GM12878 (cell line): Measurements from ENCODE around the gene DHCR7. TPM values are rescaled to one million over a fixed set of nuclear protein-coding genes. Genes with fewer than 3 reads are reported as not detected.
A peak's percentile ranks its signal among the peaks of the same experiment; 100 is the strongest.

Experiments used
- ATAC-seq: fragments of 200-7000 bp; cut with Tn5 transposase; 3 replicates; pipeline ENCODE4 v1.9.1; 2020; ENCODE audit warnings: mild to moderate bottlenecking, moderate library complexity
- BruUV-seq: library from RNA; stranded (reverse); fragments of 400-500 nt; replicated peaks from 2 replicates; lab custom pipeline; 2021; lab: Mats Ljungman, UMichigan
- CTCF ChIA-PET: fragments of 300-600 bp; sonication (Branson Sonifier 250); formaldehyde crosslinking; extraction: SDS; loops from one replicate; lab custom pipeline; 2021; ENCODE audit warnings: inconsistent platforms; lab: Yijun Ruan, JAX
- POLR2A ChIA-PET: fragments of 350-600 bp; formaldehyde crosslinking; extraction: SDS; loops from one replicate; lab custom pipeline; 2021; ENCODE audit warnings: inconsistent platforms; lab: Charles Lee
- RAD21 ChIA-PET: fragments of 300-600 bp; sonication (Branson Sonifier 250); formaldehyde crosslinking; loops from one replicate; lab custom pipeline; 2023; ENCODE audit warnings: antibody characterized with exemption; ENCODE audit not compliant: unreplicated experiment; lab: Charles Lee
- SMC1A ChIA-PET: fragments of 300-600 bp; sonication (Branson Sonifier 250); formaldehyde crosslinking; loops from one replicate; lab custom pipeline; 2023; ENCODE audit not compliant: unreplicated experiment, uncharacterized antibody; lab: Charles Lee
- DNase-seq: peaks from one replicate; pipeline ENCODE4 v3.0.0-alpha.2; 2011; ENCODE audit warnings: low read depth, low spot score
- FAIRE-seq: peaks from 3 replicates; lab custom pipeline; 2011; peaks lifted over from hg19 to GRCh38; lab: Jason Lieb, UNC
- H2AFZ ChIP-seq: 2 replicates; pipeline ENCODE4 v1.6.0; 2011; ENCODE audit warnings: low read depth, low read length, control low read depth; ENCODE audit not compliant: control insufficient read depth
- H3K27ac ChIP-seq: 2 replicates; pipeline ENCODE4 v1.5.1; 2011; ENCODE audit warnings: control low read depth; ENCODE audit not compliant: control insufficient read depth, insufficient read depth
- H3K27me3 ChIP-seq, 2 experiments: replicated peaks in 1 of 2; 2 replicates each; pipeline versions ENCODE4 v1.6.0 to v1.6.1; 2011; ENCODE audit warnings: low read length in 1 of 2; ENCODE audit not compliant: control insufficient read depth in 2 of 2, insufficient read depth in 2 of 2
- H3K36me3 ChIP-seq, 2 experiments: 2 replicates each; pipeline ENCODE4 v1.5.1; 2011; ENCODE audit warnings: low read length in 1 of 2; ENCODE audit not compliant: control insufficient read depth in 2 of 2, insufficient read depth in 2 of 2
- H3K4me1 ChIP-seq: 2 replicates; pipeline ENCODE4 v1.6.1; 2011; ENCODE audit warnings: mild to moderate bottlenecking, low read length, moderate library complexity, mixed read lengths; ENCODE audit not compliant: control insufficient read depth, insufficient read depth
- H3K4me2 ChIP-seq: 2 replicates; pipeline ENCODE4 v1.6.0; 2011; ENCODE audit warnings: control low read depth; ENCODE audit not compliant: control insufficient read depth, insufficient read depth
- H3K4me3 ChIP-seq: fragments of 200-600 bp; sonication (generic); 2 replicates; pipeline ENCODE4 v1.5.1; 2016
- H3K79me2 ChIP-seq: 2 replicates; pipeline ENCODE4 v1.6.0; 2011; ENCODE audit warnings: low read length; ENCODE audit not compliant: control insufficient read depth, insufficient read depth
- H3K9ac ChIP-seq: 2 replicates; pipeline ENCODE4 v1.8.0; 2011; ENCODE audit warnings: low read length, control low read depth, mixed read lengths; ENCODE audit not compliant: control insufficient read depth, insufficient read depth
- H3K9me3 ChIP-seq: replicated peaks from 3 replicates; pipeline ENCODE4 v1.5.1; 2011; ENCODE audit warnings: mild to moderate bottlenecking, low read length; ENCODE audit not compliant: control insufficient read depth, insufficient read depth
- H4K20me1 ChIP-seq: 2 replicates; pipeline ENCODE4 v1.6.0; 2011; ENCODE audit not compliant: control insufficient read depth, insufficient read depth
- CBX5 ChIP-seq: sonication (generic); IDR thresholded peaks from 2 replicates; pipeline ENCODE4 v1.6.1; 2016; ENCODE audit warnings: low read depth, moderate library complexity, mild to moderate bottlenecking, inconsistent platforms
- ETV6 ChIP-seq, 2 experiments: fragments of 450-650 bp in 1 of 2; IDR thresholded peaks in 1 of 2; conservative IDR thresholded peaks in 1 of 2; 2 replicates each; pipeline ENCODE4 v1.6.1; 2014; ENCODE audit warnings: antibody characterized with exemption in 1 of 2, borderline replicate concordance in 1 of 2, low read depth in 1 of 2, mild to moderate bottlenecking in 1 of 2, moderate library complexity in 1 of 2
- GATAD2B ChIP-seq: fragments of 450-650 bp; conservative IDR thresholded peaks from 2 replicates; pipeline ENCODE4 v1.6.1; 2017; ENCODE audit warnings: low read depth, mild to moderate bottlenecking, moderate library complexity
- HDAC6 ChIP-seq: fragments of 200-600 bp; sonication (generic); IDR thresholded peaks from one replicate; pipeline ENCODE4 v1.8.0; 2017; ENCODE audit warnings: antibody characterized with exemption; ENCODE audit not compliant: unreplicated experiment
- IRF4 ChIP-seq: IDR thresholded peaks from 2 replicates; pipeline ENCODE4 v1.6.1; 2011; ENCODE audit warnings: low read depth, low read length
- MTA3 ChIP-seq: IDR thresholded peaks from 2 replicates; pipeline ENCODE4 v1.6.1; 2012; ENCODE audit warnings: low read length, inconsistent platforms, borderline replicate concordance
- NFYB ChIP-seq: IDR thresholded peaks from 2 replicates; pipeline ENCODE4 v1.6.1; 2011; ENCODE audit warnings: low read depth, mild to moderate bottlenecking, low read length, improper control_type of control experiment, moderate library complexity; ENCODE audit not compliant: insufficient read depth
- PAX5 ChIP-seq: IDR thresholded peaks from 2 replicates; pipeline ENCODE4 v1.6.1; 2011; ENCODE audit warnings: low read depth, low read length, borderline replicate concordance
- PBX3 ChIP-seq: IDR thresholded peaks from 2 replicates; pipeline ENCODE4 v1.6.1; 2011; ENCODE audit warnings: mild to moderate bottlenecking, low read depth, low read length, moderate library complexity; ENCODE audit not compliant: insufficient replicate concordance
- RAD51 ChIP-seq: fragments of 450-650 bp; IDR thresholded peaks from 2 replicates; pipeline ENCODE4 v1.6.1; 2016; ENCODE audit warnings: moderate library complexity, mild to moderate bottlenecking, inconsistent platforms
- SUPT20H ChIP-seq: IDR thresholded peaks from 2 replicates; pipeline ENCODE4 v1.6.1; 2011; ENCODE audit warnings: low read depth, mild to moderate bottlenecking, low read length, moderate library complexity, borderline replicate concordance; ENCODE audit not compliant: control insufficient read depth
- ZZZ3 ChIP-seq: IDR thresholded peaks from 2 replicates; pipeline ENCODE4 v1.6.1; 2011; ENCODE audit warnings: low read depth; ENCODE audit not compliant: control insufficient read depth, insufficient read length
- WGBS: methylation state at CpG from one replicate; pipeline ENCODE4 v1.1.6; 2016; ENCODE audit warnings: low lambda C conversion rate; ENCODE audit not compliant: insufficient replicate concordance, insufficient coverage; ENCODE audit errors: missing lambda C conversion rate; 5-methylcytosine and 5-hydroxymethylcytosine counted together
- in situ Hi-C: fragments of 300-500 bp; cut with MboI; formaldehyde crosslinking; loops from 9 replicates; pipeline ENCODE4 v1.14.3; 2018; ENCODE audit warnings: mixed read lengths
- intact Hi-C: fragments of 100-400 bp; cut with micrococcal nuclease; formaldehyde crosslinking; loops from one replicate; pipeline ENCODE4 v1.14.2; 2022; ENCODE audit not compliant: unreplicated experiment
- polyA plus RNA-seq, 11 experiments: library from polyadenylated mRNA; depleted of rRNA in 4 of 11; unstranded in 6 of 11; stranded (reverse) in 5 of 11; fragments of >200 nt; fragmentation: Nextera tagmentation in 4 of 11; fragmentation: Illumina TruSeq in 1 of 11; extraction: Ambion mirVana in 4 of 11; extraction: Trizol in 1 of 11; gene quantifications; 1 replicate in 1 of 11; 2 replicates in 10 of 11; pipeline versions ENCODE4 v1.2.1 to v1.2.3, GENCODE V29; 2011 to 2016; ENCODE audit warnings: inconsistent platforms in 2 of 11, missing spikeins in 2 of 11, low read depth in 1 of 11
- total RNA-seq, 4 experiments: library from RNA; depleted of rRNA in 3 of 4; stranded (reverse); fragments of >200 nt in 3 of 4; fragmentation: Illumina TruSeq in 1 of 4; extraction: Trizol in 1 of 4; gene quantifications; 2 replicates each; pipeline versions ENCODE4 v1.2.1 to v1.2.3, GENCODE V29; 2013 to 2021
- TF ChIP-seq, protein P1 (sequence below): fragments of 450-650 bp; IDR thresholded peaks from 2 replicates; pipeline ENCODE4 v1.6.1; 2017; ENCODE audit warnings: mild to moderate bottlenecking, moderate library complexity
- TF ChIP-seq, protein P2 (sequence below): fragments of 450-650 bp; IDR thresholded peaks from 2 replicates; pipeline ENCODE4 v1.6.1; 2017; ENCODE audit warnings: borderline replicate concordance
- TF ChIP-seq, protein P3 (sequence below): IDR thresholded peaks from 2 replicates; pipeline ENCODE4 v1.6.1; 2011; ENCODE audit warnings: borderline replicate concordance, low read depth, mild to moderate bottlenecking, moderate library complexity, low read length; ENCODE audit not compliant: insufficient read depth, poor library complexity, severe bottlenecking

Gene DHCR7
- total and polyA plus RNA-seq, 10 of the 15 experiments (the other 5 are each of a cell fraction or from before 2014, with no cell fraction given): 4.2 to 115 (median 57.8) TPM

GRCh38 chr11:71434576-71435130, 13.5 kb downstream of the DHCR7 start:
- TSS peak; percentile 63 for BruUV-seq
- TF ChIP-seq GATAD2B (no peak), PAX5 (no peak), RAD51 (no peak), PBX3 (no peak), HDAC6 (no peak), IRF4 (no peak), ZZZ3 (no peak), CBX5 (no peak), SUPT20H (no peak), MTA3 (no peak), NFYB (no peak), ETV6 (conservative IDR thresholded peaks at IDR 0.05 in 1 of 2, IDR thresholded peaks at IDR 0.05 in 1 of 2; ENCODE audit: borderline replicate concordance in 1 of 2, low read depth in 1 of 2) (no peak)
- TF ChIP-seq, protein P1, sequence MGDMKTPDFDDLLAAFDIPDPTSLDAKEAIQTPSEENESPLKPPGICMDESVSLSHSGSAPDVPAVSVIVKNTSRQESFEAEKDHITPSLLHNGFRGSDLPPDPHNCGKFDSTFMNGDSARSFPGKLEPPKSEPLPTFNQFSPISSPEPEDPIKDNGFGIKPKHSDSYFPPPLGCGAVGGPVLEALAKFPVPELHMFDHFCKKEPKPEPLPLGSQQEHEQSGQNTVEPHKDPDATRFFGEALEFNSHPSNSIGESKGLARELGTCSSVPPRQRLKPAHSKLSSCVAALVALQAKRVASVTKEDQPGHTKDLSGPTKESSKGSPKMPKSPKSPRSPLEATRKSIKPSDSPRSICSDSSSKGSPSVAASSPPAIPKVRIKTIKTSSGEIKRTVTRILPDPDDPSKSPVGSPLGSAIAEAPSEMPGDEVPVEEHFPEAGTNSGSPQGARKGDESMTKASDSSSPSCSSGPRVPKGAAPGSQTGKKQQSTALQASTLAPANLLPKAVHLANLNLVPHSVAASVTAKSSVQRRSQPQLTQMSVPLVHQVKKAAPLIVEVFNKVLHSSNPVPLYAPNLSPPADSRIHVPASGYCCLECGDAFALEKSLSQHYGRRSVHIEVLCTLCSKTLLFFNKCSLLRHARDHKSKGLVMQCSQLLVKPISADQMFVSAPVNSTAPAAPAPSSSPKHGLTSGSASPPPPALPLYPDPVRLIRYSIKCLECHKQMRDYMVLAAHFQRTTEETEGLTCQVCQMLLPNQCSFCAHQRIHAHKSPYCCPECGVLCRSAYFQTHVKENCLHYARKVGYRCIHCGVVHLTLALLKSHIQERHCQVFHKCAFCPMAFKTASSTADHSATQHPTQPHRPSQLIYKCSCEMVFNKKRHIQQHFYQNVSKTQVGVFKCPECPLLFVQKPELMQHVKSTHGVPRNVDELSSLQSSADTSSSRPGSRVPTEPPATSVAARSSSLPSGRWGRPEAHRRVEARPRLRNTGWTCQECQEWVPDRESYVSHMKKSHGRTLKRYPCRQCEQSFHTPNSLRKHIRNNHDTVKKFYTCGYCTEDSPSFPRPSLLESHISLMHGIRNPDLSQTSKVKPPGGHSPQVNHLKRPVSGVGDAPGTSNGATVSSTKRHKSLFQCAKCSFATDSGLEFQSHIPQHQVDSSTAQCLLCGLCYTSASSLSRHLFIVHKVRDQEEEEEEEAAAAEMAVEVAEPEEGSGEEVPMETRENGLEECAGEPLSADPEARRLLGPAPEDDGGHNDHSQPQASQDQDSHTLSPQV: no peak
- TF ChIP-seq, protein P2, sequence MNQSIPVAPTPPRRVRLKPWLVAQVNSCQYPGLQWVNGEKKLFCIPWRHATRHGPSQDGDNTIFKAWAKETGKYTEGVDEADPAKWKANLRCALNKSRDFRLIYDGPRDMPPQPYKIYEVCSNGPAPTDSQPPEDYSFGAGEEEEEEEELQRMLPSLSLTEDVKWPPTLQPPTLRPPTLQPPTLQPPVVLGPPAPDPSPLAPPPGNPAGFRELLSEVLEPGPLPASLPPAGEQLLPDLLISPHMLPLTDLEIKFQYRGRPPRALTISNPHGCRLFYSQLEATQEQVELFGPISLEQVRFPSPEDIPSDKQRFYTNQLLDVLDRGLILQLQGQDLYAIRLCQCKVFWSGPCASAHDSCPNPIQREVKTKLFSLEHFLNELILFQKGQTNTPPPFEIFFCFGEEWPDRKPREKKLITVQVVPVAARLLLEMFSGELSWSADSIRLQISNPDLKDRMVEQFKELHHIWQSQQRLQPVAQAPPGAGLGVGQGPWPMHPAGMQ: no peak
- TF ChIP-seq, protein P3, sequence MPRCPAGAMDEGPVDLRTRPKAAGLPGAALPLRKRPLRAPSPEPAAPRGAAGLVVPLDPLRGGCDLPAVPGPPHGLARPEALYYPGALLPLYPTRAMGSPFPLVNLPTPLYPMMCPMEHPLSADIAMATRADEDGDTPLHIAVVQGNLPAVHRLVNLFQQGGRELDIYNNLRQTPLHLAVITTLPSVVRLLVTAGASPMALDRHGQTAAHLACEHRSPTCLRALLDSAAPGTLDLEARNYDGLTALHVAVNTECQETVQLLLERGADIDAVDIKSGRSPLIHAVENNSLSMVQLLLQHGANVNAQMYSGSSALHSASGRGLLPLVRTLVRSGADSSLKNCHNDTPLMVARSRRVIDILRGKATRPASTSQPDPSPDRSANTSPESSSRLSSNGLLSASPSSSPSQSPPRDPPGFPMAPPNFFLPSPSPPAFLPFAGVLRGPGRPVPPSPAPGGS: no peak

More at GRCh38 chr11:71434576-71435130, 13.5 kb downstream of the DHCR7 start:
- 86% methylated on average over 18 of the region's 18 CpGs for WGBS
- no peaks in the 10 kb centered on the region for H3K79me2 ChIP-seq
- no peak overlapping the region for H3K27ac ChIP-seq
- no peaks in the 10 kb centered on the region for H3K9me3 ChIP-seq
- intact Hi-C loops (no loop called here), in situ Hi-C loops (no loop called here)
- POLR2A ChIA-PET: no interaction called here
- no peak overlapping the region for H2AFZ ChIP-seq
- no peak for FAIRE-seq
- H3K4me1 ChIP-seq: no peaks in the 10 kb centered on the region
- SMC1A ChIA-PET: no interaction called here
- no peak overlapping the region for H3K9ac ChIP-seq
- no peaks in the 10 kb centered on the region for H4K20me1 ChIP-seq
- no peak for ATAC-seq
- DNase-seq: no peak
- RAD21 ChIA-PET: no interaction called here
- H3K27me3 ChIP-seq: no peaks in the 10 kb centered on the region
- H3K4me2 ChIP-seq: no peak overlapping the region
- CTCF ChIA-PET: interaction anchor here (1.7 kb wide), 1 partner anchor 129 kb away, joined by 5 read pairs; no protein-coding TSS in a partner anchor
- H3K36me3 ChIP-seq: peaks cover 3 to 7% of the 10 kb centered on the region in 2 experiments; a peak in 3 of 4 replicates
- no peak overlapping the region for H3K4me3 ChIP-seq
